NCI-H1694 (cell line): ENCODE results near the gene CNTROB.

ENCODE experiments used
- DNase-seq: peaks from one replicate; lab custom pipeline; 2025; lab: John Stamatoyannopoulos, UW

CNTROB gene

DNA sequence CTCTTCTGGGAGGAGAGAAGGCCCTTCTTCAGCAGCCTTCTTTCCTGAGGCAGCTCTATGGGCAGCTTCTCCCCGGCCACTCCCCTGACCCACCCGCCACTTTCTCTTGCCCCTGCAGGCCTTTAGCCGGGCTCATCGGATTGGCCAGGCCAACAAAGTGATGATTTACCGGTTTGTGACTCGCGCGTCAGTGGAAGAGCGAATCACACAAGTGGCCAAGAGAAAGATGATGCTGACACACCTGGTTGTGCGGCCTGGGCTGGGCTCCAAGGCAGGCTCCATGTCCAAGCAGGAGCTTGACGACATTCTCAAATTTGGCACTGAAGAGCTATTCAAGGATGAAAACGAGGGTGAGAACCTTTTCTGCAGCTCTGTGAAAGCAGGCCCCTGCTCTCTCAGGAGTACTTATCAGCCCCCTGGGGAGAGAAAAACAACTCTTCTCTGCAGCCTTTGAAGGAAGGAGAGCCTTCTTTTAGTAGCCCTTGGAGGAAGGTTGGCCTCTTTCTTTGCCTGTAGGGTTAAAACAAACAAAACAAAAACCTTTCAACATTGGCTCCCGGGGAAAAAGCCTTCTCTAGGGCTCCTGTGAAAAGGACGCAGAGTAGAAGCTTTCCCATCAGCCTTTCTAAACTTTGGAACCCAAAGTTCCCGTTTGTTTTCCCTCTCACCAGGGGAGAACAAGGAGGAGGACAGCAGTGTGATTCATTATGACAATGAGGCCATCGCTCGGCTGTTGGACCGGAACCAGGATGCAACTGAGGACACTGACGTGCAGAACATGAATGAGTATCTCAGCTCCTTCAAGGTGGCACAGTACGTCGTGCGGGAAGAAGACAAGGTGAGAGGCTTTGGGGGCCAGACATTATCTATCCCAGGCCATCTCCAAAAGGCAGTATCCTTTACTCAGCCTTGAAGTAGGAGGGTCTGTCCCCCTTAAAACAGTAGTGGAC, 28.6 kb upstream of the CNTROB start:
- no peak for DNase-seq

DNA sequence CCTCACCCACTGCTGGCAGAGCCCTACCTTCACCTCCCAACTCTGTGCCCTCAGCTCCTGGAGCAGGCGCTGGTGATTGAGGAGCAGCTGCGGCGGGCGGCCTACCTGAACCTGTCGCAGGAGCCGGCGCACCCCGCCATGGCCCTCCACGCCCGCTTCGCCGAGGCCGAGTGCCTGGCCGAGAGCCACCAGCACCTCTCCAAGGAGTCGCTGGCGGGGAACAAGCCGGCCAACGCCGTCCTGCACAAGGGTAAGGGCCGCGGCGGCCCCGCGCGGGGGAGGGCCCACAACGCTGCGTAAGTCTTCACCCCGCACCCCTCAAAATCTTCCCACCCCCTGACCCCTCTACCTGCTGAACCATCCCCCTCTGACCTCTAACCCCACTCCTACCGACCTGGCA, 22.9 kb upstream of the CNTROB start:
- no peak for DNase-seq

DNA sequence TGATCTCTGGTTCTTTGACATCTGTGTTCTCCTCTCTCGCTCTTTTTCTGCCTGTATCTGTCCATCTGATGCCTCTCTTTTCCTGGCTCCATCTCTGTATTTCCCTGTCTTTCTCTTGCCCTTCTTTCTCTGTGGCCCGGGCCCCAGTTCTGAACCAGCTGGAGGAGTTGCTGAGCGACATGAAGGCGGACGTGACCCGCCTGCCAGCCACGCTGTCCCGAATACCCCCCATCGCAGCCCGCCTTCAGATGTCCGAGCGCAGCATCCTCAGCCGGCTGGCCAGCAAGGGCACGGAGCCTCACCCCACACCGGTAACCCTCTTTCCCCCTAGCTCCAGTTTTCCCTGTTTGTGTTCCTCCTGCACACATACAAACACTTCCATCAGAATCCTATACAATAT, 21.7 kb upstream of the CNTROB start:
- DNase-seq = no peak

DNA sequence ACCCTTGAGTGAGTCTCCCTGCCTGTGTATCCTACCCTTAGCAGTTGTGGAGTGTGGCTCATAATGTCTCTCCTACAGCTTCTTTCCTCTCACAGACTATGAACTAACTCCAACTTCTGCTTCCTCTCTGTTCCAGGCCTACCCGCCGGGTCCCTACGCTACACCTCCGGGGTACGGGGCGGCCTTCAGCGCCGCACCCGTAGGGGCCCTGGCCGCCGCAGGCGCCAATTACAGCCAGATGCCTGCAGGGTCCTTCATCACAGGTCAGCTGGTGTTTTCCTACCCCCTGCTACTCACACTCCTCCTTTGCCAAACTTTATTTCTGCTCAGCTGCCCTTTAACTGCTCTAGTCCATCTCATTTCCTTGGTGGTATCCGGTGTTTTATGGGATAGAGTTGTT, 21.3 kb upstream of the CNTROB start:
- DNase-seq = no peak

DNA sequence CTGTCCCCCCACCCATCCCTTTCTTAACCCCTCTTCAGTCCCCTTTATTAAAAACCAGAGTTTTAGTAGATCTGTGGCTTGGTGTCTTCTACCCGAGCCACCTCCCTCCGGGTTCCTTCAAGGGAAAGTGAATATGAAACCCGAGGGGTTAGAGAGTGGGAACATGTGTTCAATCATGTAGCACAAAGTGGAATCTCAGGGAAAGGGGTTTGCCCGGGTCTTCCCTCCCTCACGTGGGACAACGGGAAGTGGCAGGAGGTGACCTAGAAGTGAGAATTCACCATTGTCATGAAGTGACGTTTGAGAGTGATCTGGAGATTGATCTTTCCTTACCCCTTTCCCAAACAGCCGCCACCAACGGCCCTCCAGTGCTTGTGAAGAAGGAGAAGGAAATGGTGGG, 20.9 kb upstream of the CNTROB start:
- no peak for DNase-seq

DNA sequence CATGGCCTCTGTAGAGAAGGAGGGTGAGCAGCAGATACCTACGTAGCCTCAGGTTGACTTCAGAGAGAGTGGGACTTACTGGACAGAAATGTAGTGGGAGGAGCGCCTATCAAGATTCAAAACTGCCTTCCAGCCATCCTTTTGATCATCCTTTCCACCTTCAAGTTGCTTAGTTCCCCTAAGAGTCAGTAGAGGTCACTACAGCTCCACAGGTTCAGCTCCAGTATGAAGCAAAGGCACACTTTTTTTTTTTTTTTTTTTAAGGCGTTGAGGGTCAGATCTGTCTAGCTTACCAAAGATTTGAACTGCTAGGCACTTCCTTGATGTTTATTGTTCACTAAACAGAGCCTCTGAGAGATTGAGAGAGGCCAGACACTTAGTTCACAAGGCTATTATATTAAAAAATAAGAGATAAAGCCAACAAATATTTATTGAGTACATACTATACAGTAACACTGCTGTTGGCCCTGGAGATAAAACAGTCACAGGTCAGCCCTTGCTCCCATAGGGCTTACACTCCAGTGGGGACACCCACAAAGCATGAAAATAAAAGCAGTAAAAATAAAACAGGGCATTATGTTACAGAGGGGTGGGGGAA, 19.0 kb upstream of the CNTROB start:
- DNase-seq = peak; percentile 58

DNA sequence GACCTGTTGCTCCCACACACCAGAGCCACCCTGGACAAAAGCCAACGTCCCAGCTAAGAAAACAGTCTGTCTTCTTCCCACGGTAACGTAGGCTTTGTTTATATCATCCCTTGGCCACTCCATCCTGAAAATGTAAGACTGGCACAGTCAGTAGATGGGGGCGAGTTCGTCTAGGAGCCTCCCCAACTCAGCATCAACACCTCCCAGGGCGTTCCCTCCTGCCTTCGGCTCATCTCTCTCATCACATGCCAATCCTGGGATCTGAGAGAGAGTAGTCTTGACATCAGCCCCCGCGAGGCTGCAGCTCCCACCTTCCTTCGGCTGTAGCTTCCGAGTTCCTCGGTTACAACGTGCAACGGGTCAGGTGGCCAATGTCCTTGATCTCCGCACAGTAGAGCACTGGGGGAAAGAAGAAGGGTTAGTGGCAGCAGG, 16.8 kb upstream of the CNTROB start:
- DNase-seq = no peak

DNA sequence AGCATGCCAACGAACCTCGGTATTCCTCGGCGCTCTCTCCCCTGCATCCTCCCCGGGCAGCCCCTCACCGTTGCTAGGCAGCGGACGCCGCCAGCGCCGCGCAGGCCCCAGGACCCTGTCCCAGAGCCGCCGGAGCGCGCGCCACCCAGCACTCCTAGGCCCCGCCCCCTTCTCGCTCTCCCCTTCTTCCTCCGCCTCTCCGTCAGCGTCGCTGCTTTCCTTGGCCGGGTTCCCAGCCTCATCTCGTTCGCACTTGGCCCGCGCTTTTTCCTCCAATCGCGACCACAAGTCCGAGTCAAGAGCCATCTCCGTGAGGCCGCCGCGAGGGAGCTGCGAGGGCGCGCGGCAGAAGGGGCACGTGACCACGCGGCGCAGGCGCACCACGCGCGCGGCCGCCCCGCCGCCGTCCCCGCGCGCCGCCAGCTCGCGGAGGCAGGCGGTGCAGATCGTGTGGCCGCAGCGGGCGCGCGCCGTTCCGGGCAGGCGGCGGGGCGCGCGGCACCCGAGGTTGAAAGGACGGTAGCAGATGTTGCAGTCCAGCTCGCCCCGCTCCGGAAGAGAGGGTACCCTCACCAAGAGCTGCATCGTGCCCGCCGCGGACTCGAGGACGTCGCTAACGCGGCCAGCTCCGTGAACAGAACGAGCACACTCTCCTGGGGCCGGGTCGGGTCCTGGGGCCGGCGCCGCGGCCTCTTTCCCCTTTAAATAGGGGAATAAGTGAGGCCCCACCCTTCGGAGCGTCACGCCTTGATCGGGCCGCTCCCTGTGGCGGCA, 16.2 kb upstream of the CNTROB start, which contains the start of gene RNF227:
Gene RNF227, minus strand, starts transcription at position 679 of the 774 bp plus-strand sequence. Its CDS starts 94 bp downstream, at position 585.
- peak; percentile 90 for DNase-seq

DNA sequence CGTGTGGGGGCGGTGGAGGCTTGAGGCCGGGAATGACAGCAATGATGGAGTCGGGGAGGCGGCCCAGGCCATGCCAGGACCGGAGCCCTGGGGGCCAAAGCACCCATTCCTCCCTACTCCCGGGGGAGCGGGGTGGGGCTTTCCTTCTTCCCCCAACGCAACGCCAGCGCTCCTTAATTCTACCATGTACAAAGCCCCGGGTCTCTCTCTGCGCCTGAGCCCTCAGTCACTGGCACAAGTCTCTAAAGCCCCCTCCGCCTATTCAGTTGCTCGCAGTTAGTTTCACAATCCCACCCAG, 15.7 kb upstream of the CNTROB start:
- DNase-seq = no peak

DNA sequence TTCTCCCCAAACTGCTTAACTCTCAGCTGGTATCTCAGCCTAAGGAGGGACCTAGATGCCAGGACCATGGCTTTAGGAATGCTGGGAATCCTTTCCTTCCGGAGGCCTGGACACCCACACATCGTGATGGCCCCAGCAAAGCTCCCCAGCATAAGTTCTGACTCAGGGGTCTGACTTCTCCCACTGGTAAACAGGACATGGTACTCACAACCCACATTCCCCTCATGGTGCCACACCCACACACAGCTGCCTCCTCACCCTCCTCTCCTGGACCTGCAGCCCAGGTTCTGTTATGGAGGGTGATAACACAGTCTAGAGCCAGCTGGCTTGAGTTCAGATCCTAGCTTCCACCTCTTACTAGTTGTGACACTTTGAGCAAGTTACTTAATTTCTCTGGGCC, 15.2 kb upstream of the CNTROB start:
- DNase-seq = no peak

DNA sequence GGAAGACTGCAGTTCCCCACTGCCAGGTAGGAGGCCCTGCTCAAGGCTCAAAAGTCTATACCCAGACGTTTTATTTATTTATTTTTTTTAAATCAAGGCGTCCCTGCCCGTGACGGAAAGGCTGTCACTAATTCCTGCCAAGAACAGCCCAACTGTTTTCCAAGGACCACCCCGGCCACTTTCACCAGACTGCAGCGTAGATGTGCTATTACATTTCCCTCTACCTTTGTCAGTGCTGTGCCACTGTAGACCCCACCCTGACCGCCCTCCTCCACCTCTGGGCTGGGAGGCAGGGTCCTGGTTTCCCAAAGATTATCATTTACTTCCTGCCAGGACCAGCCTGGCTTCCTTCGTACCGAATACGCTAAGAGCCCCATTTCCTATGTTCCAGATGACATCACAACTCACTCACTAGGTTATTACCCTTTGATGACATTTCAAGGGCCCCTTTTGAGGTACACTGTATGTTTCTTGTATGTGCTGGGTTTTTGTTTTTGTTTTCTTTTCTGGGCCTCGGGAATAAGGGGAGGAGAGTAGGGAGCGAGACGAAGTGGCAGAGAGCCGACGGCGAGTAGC, 9.6 kb upstream of the CNTROB start:
- no peak for DNase-seq

DNA sequence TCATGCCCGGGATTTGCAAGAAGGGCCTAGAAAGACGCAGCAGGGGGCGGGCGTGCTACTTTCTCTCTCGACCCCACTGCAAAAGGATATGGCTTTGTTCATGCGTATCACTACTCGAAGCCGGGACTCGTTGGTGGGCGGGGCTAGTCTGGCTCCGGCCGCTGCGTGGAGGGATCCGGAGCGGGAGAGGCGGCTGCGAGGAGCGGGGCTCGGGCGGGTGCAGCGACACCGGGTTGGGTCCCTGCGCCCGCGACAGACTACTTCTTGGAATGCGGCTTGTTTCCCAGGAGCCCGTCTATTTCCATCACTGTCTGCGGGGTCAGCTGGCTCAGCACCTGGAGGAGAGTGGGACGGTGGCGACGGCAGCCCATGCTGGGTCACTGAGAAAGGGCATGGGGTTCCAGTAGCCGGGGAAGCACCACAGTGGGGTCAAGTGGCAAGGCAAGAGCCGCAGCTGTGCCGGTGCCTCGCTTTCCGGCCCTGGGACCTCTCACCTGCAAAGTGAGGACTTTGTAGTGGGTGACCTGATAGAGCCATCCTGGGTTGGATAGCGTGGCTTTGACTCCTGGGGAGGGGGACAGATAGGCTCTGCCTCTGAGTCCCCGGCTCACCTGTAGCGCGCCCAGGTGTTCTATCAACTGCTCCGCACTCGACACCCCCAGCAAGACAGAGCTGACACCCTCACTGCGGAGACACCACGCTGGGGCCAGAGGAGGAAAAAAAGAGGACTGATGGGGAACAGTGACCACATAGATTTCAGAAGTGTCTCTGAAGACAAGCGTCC, 9.0 kb upstream of the CNTROB start:
- no peak for DNase-seq

DNA sequence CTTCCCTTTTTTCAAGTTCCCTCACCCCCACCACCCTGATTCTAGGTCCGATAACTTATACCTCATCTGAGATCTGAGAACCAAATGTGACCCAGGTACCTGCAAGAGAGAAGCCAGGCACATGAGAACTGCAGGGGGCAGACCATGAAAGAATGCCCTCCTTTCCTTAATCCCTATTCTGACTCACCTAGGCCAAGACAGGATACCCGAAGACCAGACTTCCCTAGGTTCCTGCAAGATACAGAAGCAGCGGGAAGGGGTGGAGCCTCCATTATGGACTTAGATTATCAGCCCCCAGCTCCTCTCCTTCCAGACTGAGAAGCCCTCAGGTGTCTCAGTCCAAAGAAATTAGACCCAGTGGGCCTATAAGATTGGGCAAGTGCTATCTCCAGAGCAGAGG, 4.4 kb upstream of the CNTROB start:
- DNase-seq = no peak

DNA sequence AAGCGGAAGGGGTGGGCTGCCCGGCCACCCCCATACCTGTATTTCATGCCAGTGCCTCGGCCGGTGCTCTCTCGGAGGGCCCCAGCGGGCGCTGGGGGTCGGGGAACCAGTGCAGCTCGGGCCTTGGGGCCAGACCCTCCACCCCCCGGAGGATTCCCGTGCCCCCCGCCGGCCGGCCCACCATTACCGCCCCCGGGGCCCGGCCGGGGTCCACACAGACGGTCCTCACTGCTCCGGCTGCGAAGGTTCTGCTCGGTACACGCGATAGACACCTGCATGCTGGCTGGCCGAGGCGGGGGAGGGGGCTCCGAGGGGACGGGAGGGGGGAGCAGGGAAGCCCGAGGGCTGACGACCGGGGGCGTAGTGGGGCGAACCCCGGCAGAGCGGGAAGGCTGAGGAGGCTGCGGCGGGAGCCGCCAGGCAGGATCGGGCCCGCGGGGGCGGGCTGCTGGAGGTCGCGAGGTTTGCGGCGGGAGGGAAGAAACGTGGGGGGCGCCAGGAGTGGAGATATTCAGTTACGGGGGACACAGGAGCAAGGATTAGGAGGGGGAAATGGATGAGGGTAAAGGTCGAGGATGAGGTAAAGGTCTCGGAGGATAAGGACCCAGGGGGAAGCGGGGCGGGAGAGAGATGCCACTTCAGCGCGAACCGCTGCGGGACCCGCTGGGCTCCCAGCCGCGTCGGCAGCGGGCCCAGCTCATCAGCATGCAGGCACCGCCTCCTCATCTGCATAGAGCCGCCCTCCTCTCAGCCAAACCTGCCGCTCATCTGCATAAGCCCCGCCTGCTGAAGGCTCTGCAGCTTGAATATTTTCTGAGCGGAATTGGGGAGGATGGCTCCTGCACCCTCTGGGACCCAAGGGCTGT, 2.6 kb upstream of the CNTROB start, which contains the start of gene KCNAB3:
Gene KCNAB3, minus strand, starts transcription at position 699 of the 866 bp plus-strand sequence. Its CDS starts 421 bp downstream, at position 278.
- DNase-seq = no peak

DNA sequence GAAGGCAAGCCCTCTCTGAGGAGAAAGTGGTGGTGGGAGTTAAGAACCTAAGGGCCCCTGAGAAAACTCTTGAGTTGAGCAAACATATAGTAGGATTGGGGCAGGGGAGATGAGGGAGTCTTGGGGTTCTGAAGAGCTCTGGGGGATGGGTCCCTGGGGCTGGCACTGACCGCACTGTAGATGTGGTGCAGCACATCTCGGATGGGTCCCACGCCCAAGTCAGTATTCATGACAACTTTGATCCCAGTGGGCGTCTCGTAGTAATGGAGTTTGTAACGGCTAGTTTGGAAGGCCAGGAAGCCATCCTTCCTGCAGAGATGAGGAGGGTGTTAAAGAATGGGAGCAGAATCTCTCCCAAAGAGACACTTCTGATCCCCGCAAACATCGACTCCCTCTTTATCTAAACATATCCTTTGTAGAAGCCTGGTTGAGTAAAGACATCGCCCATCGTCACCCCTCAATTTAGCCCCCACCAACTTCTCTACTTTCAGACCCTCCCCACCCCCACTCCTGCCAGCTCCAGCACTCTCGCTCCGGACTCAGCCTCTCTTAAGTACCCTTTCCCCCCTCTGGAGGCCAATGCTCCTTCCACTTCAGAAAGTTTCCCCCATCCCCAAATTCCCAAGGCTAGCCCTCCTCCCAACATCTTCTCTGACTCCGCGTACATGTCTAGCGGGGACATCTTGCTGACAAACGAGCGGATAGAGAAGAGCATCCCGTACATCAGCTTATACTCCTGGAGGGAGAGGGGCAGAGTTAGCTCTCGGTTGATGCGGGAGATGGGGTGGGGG, 970 bp upstream of the CNTROB start:
- no peak for DNase-seq

DNA sequence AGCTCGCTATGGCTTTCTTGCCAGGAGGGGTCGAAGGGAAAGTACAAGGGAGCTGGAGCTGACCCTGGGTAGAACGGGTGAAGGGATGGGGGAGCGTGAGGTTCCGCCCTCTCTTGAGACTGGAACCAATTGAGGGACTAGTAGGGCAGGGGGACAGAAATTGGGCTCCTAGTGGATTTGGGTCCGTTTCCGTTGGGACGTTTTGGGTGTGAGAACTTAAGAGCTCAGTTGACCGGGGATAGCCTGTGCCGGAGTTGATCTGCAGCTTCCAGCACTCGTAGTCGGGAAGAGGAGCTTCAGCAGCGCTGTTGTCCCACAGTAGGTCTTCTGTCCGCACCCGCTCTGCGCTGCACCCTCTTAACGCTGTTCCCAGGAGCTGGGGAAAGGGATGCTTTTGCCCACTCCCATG, 481 bp downstream of the CNTROB start:
- no peak for DNase-seq

DNA sequence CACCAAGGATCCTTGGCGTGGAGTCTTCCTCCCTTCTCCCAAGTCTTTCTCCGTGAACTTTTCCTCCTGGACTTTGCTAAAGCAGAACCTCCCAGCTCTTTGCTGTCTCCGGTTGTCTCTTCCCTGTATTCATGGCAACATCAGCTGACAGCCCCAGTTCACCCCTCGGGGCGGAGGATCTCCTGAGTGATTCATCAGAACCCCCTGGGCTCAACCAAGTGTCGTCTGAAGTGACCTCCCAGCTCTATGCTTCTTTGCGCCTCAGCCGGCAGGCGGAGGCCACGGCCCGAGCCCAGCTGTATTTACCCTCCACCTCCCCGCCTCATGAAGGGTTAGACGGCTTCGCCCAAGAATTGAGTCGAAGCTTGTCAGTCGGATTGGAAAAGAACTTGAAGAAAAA, 943 bp downstream of the CNTROB start:
- DNase-seq = no peak

DNA sequence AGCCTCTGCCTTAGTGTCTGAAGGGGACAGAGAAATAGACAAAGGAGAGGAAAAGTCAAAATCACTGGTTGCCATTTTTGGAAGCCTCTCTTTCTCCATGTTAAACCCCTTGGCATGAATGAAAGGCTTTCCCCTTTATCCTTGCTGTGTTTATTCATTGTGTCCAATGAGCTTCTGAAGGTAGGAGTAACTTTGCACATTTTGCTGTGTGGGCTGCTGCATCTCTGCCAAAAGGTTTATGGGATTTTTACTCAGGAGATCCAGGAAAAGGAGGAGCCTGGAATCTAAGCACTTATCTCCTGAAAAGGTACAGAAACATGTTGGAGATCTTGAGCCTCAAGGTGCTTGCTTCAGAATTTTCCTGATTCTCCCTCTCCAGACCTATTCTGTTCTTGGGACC, 3.9 kb downstream of the CNTROB start:
- DNase-seq = no peak

DNA sequence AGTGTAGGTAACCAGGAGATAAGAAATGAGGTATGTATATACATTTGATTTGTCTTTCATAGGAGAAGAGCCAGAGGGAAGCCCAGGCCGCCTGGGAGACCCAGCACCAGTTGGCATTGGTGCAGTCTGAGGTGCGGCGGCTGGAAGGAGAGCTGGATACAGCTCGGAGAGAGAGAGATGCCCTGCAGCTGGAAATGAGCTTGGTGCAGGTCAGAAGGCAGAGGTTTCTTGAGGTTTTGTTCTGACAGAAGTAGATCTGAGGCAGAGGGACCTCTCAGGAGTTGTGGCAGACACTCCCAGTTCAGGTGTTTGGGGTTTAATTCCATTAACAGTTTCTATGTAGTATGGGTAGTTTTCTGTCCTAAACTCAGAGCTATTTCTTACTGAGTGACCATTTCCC, 8.0 kb downstream of the CNTROB start:
- DNase-seq = no peak

DNA sequence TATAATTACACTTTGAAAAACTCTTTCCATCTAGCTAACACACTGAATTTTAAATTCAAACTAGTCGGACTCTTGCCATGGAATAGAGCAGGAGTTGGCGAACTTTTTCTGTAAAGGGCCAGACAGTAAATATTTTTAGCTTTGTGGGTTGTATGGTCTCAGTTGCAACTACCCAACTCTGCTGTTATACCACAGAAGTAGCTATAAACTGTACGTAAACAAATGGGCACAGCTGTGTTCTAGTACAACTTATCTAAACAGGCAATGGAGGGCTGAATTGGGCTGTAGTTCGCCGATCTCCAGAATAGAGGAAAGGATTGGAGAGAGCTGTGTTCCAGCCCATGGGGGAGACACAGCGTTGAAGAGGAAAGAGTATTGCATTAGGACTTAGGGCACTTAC, 8.7 kb downstream of the CNTROB start:
- DNase-seq = no peak
